HEK293 (cell line): Measurements from ENCODE around the gene CASP2.

Source experiments
- CTCF ChIA-PET: fragments of 350-600 bp; formaldehyde crosslinking; extraction: SDS; loops from one replicate; lab custom pipeline; 2021; ENCODE audit warnings: antibody characterized with exemption; lab: Yijun Ruan, JAX
- POLR2A ChIA-PET: fragments of 300-600 bp; formaldehyde crosslinking; extraction: SDS; loops from one replicate; lab custom pipeline; 2020; ENCODE audit warnings: antibody characterized with exemption, inconsistent platforms; lab: Yijun Ruan, JAX
- H3K27ac ChIP-seq: fragments of 200-500 bp; sonication (Bioruptor generic); 2 replicates; pipeline ENCODE4 v1.5.1; 2014; ENCODE audit warnings: low read depth, low read length, control low read depth, inconsistent platforms; ENCODE audit errors: extremely low read depth
- H3K36me3 ChIP-seq, 2 experiments: fragments of 200-500 bp in 1 of 2; sonication (Bioruptor generic) in 1 of 2; 1 replicate in 1 of 2; 2 replicates in 1 of 2; pipeline ENCODE4 v1.5.1; 2014 to 2017; ENCODE audit warnings: inconsistent platforms in 2 of 2, low read length in 2 of 2; ENCODE audit not compliant: control insufficient read depth in 2 of 2, insufficient read depth in 1 of 2
- H3K4me1 ChIP-seq: fragments of 200-500 bp; sonication (Bioruptor generic); 2 replicates; pipeline ENCODE4 v1.5.1; 2014; ENCODE audit warnings: mild to moderate bottlenecking, low read length, inconsistent platforms; ENCODE audit not compliant: control insufficient read depth, insufficient read depth
- H3K4me3 ChIP-seq: 2 replicates; pipeline ENCODE4 v1.5.1; 2011; ENCODE audit warnings: low read depth, mild to moderate bottlenecking, control low read depth, low read length, moderate library complexity
- H3K9me3 ChIP-seq: fragments of 200-500 bp; sonication (Bioruptor generic); 2 replicates; pipeline ENCODE4 v1.5.1; 2014; ENCODE audit warnings: low read depth, low read length, inconsistent platforms; ENCODE audit not compliant: control insufficient read depth, insufficient read depth
- IKZF3 ChIP-seq: fragments of 450-650 bp; IDR thresholded peaks from 2 replicates; pipeline ENCODE4 v1.5.0; 2018; ENCODE audit warnings: missing biosample characterization, mild to moderate bottlenecking, missing genetic modification characterization, moderate library complexity
- KLF16 ChIP-seq: fragments of 450-650 bp; formaldehyde crosslinking; IDR thresholded peaks from 2 replicates; pipeline ENCODE4 v1.5.1; 2017; ENCODE audit warnings: missing biosample characterization, missing genetic modification characterization
- KLF7 ChIP-seq: fragments of 450-650 bp; formaldehyde crosslinking; IDR thresholded peaks from 2 replicates; pipeline ENCODE4 v1.5.1; 2016; ENCODE audit warnings: missing biosample characterization, missing genetic modification characterization, borderline replicate concordance
- ZBTB1 ChIP-seq: fragments of 450-650 bp; formaldehyde crosslinking; IDR thresholded peaks from 2 replicates; pipeline ENCODE4 v1.5.1; 2016; ENCODE audit warnings: missing biosample characterization, missing genetic modification characterization
- ZFP41 ChIP-seq: fragments of 450-650 bp; formaldehyde crosslinking; IDR thresholded peaks from 2 replicates; pipeline ENCODE4 v1.5.1; 2016; ENCODE audit warnings: missing biosample characterization, missing genetic modification characterization, borderline replicate concordance
- ZIC2 ChIP-seq: fragments of 450-650 bp; formaldehyde crosslinking; IDR thresholded peaks from 2 replicates; pipeline ENCODE4 v1.5.1; 2016; ENCODE audit warnings: missing biosample characterization, missing genetic modification characterization
- ZNF112 ChIP-seq: fragments of 450-650 bp; formaldehyde crosslinking; IDR thresholded peaks from 2 replicates; pipeline ENCODE4 v1.5.0; 2017; ENCODE audit warnings: missing biosample characterization, missing genetic modification characterization
- ZNF2 ChIP-seq: fragments of 450-650 bp; formaldehyde crosslinking; IDR thresholded peaks from 2 replicates; pipeline ENCODE4 v1.5.1; 2016; ENCODE audit warnings: missing biosample characterization, missing genetic modification characterization
- ZNF37A ChIP-seq: fragments of 450-650 bp; IDR thresholded peaks from 2 replicates; pipeline ENCODE4 v1.5.1; 2018; ENCODE audit warnings: missing biosample characterization, missing genetic modification characterization
- ZNF404 ChIP-seq: fragments of 450-650 bp; formaldehyde crosslinking; IDR thresholded peaks from 2 replicates; pipeline ENCODE4 v1.5.1; 2017; ENCODE audit warnings: missing biosample characterization, missing genetic modification characterization
- ZNF555 ChIP-seq: fragments of 450-650 bp; formaldehyde crosslinking; conservative IDR thresholded peaks from 2 replicates; pipeline ENCODE4 v1.5.1; 2017; ENCODE audit warnings: missing biosample characterization, mild to moderate bottlenecking, missing genetic modification characterization, inconsistent platforms
- ZNF629 ChIP-seq: fragments of 450-650 bp; formaldehyde crosslinking; IDR thresholded peaks from 2 replicates; pipeline ENCODE4 v1.5.1; 2017; ENCODE audit warnings: missing biosample characterization, missing genetic modification characterization
- ZNF660 ChIP-seq: fragments of 450-650 bp; IDR thresholded peaks from 2 replicates; pipeline ENCODE4 v1.5.1; 2018; ENCODE audit warnings: missing biosample characterization, mild to moderate bottlenecking, missing genetic modification characterization
- ZNF664 ChIP-seq: fragments of 450-650 bp; formaldehyde crosslinking; IDR thresholded peaks from 2 replicates; pipeline ENCODE4 v1.5.1; 2016; ENCODE audit warnings: missing biosample characterization, missing genetic modification characterization
- ZSCAN16 ChIP-seq: fragments of 450-650 bp; formaldehyde crosslinking; IDR thresholded peaks from 2 replicates; pipeline ENCODE4 v1.5.1; 2016; ENCODE audit warnings: missing biosample characterization, missing genetic modification characterization
- ZSCAN23 ChIP-seq: fragments of 450-650 bp; formaldehyde crosslinking; IDR thresholded peaks from 2 replicates; pipeline ENCODE4 v1.5.1; 2016; ENCODE audit warnings: missing biosample characterization, missing genetic modification characterization
- TF ChIP-seq, protein P1 (sequence below): fragments of 450-650 bp; formaldehyde crosslinking; IDR thresholded peaks from 2 replicates; pipeline ENCODE4 v1.5.1; 2016; ENCODE audit warnings: missing biosample characterization, missing genetic modification characterization
- TF ChIP-seq, protein P2 (sequence below): fragments of 450-650 bp; formaldehyde crosslinking; IDR thresholded peaks from 2 replicates; pipeline ENCODE4 v1.5.1; 2016; ENCODE audit warnings: missing biosample characterization, missing genetic modification characterization

CASP2 gene

DNA sequence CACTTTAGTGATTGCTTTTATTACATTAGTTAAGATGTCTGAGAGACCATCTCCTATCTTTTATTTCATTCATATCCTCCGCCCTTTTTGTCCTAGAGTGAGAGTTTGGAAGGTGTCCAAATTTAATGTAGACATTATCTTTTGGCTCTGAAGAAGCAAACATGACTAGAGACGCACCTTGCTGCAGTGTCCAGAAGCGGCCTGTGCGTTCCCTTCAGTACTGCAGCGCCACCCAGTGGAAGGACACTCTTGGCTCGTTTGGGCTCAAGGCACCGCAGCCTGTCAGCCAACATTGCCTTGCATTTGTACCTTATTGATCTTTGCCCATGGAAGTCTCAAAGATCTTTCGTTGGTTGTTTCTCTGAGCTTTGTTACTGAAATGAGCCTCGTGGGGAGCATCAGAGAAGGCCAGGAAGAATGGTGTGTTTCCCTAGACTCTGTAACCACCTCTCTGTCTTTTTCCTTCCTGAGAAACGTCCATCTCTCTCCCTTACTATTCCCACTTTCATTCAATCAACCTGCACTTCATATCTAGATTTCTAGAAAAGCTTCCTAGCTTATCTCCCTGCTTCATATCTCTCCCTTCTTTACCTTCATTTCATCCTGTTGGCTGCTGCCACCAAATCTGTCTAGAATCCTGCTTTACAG, 17.4 kb downstream of the CASP2 start (continued):
- TF ChIP-seq, protein P1, sequence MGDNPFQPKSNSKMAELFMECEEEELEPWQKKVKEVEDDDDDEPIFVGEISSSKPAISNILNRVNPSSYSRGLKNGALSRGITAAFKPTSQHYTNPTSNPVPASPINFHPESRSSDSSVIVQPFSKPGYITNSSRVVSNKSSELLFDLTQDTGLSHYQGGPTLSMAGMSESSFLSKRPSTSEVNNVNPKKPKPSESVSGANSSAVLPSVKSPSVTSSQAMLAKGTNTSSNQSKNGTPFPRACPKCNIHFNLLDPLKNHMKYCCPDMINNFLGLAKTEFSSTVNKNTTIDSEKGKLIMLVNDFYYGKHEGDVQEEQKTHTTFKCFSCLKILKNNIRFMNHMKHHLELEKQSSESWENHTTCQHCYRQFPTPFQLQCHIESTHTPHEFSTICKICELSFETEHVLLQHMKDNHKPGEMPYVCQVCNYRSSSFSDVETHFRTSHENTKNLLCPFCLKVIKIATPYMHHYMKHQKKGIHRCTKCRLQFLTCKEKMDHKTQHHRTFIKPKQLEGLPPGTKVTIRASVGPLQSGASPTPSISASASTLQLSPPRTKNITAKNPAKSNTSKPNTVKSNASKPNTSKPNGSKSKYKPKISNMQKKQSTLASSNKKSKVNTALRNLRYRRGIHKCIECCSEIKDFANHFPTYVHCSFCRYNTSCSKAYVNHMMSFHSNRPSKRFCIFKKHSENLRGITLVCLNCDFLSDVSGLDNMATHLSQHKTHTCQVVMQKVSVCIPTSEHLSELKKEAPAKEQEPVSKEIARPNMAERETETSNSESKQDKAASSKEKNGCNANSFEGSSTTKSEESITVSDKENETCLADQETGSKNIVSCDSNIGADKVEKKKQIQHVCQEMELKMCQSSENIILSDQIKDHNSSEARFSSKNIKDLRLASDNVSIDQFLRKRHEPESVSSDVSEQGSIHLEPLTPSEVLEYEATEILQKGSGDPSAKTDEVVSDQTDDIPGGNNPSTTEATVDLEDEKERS (tag by site-specific recombination) = no peak
- TF ChIP-seq ZIC2 (tag by site-specific recombination) (no peak), ZSCAN23 (no peak), ZNF112 (tag by site-specific recombination) (no peak), KLF16 (no peak), ZNF2 (0 out of 2 replicates have a peak, but pooled peaks have one; percentile 29)

DNA sequence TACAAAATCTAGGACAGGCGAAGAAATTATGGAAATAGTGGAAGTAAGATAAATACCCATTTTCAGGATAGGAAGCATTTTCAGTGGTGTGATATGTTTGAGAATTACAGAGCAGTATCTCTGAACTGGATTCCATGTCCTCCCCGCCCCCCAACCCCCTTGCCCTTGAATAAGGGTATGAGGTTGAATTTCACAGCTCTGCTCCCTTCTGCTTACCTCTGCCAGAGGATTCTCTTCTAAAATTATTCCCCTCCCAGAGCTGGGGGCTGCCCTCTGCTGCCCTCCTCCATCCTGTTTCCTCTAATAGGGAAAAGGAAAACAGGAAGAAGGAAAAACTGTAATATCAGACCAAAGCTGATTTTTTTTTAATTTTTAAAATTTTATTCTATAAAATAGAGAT, 20.5 kb downstream of the CASP2 start:
- Histone ChIP-seq H3K4me3 (no peak overlapping the region), H3K4me1 (no peaks in the 10 kb centered on the region), H3K36me3 (peaks cover 14 to 65% of the 10 kb centered on the region in 2 experiments), H3K27ac (no peak overlapping the region), H3K9me3 (no peaks in the 10 kb centered on the region)
- ChIA-PET POLR2A (interaction anchor here (0.6 to 1.4 kb wide), 5 partner anchors 10 to 392 kb away, joined by 3 to 5 read pairs (median 4); partner anchors contain the start of genes CASP2 and GSTK1), CTCF (interaction anchor here (0.7 to 4.5 kb wide), 5 partner anchors 9 to 72 kb away, joined by 3 to 30 read pairs (median 6); no protein-coding TSS in a partner anchor)
- TF ChIP-seq, protein P1 (tag by site-specific recombination) = no peak
- TF ChIP-seq ZNF555 (no peak), ZNF629 (tag by site-specific recombination) (no peak), KLF7 (tag by site-specific recombination) (no peak), ZNF664 (tag by site-specific recombination) (no peak), ZNF660 (tag by site-specific recombination) (no peak), ZNF37A (tag by site-specific recombination) (no peak), ZSCAN16 (tag by site-specific recombination) (no peak), IKZF3 (tag by site-specific recombination) (no peak), ZNF404 (tag by site-specific recombination) (no peak), ZFP41 (tag by site-specific recombination) (no peak), ZBTB1 (tag by site-specific recombination) (no peak)
- TF ChIP-seq, protein P2, sequence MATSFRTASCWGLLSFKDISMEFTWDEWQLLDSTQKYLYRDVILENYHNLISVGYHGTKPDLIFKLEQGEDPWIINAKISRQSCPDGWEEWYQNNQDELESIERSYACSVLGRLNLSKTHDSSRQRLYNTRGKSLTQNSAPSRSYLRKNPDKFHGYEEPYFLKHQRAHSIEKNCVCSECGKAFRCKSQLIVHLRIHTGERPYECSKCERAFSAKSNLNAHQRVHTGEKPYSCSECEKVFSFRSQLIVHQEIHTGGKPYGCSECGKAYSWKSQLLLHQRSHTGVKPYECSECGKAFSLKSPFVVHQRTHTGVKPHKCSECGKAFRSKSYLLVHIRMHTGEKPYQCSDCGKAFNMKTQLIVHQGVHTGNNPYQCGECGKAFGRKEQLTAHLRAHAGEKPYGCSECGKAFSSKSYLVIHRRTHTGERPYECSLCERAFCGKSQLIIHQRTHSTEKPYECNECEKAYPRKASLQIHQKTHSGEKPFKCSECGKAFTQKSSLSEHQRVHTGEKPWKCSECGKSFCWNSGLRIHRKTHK = no peak
- TF ChIP-seq, all 188 proteins: peak for 0
